NB4 (cell line): Measurements from ENCODE around the gene DNASE1L3.

Experiments
- POLR2A ChIP-seq: IDR thresholded peaks from 2 replicates; pipeline ENCODE4 v1.6.1; 2011; ENCODE audit warnings: mild to moderate bottlenecking; ENCODE audit not compliant: insufficient read length; ENCODE audit errors: extremely low read depth
- TF ChIP-seq, protein P1 (sequence below): IDR thresholded peaks from one replicate; pipeline ENCODE4 v1.5.1; 2012; ENCODE audit warnings: low read depth, low read length

DNA sequence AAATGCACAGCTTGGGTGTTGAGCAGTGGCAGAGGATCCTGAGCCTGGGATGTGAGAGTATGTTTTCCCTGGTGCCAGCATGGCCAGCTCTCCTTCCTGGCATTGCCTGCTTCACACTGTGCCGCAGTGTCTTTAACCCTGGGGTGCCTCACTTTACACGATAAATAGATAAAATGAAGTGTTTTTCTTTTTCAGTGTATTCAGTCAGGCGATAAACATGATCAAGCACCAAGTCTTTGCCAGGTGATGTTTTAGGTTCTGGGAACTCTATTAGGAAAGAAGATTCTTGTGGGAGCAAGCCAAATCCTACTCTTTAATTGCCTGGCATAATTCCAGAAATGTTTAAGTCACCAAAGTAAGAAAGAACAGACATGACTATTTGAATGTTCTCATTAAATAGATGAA lies 40.9 kb upstream of the DNASE1L3 start:
- TF ChIP-seq, protein P1, sequence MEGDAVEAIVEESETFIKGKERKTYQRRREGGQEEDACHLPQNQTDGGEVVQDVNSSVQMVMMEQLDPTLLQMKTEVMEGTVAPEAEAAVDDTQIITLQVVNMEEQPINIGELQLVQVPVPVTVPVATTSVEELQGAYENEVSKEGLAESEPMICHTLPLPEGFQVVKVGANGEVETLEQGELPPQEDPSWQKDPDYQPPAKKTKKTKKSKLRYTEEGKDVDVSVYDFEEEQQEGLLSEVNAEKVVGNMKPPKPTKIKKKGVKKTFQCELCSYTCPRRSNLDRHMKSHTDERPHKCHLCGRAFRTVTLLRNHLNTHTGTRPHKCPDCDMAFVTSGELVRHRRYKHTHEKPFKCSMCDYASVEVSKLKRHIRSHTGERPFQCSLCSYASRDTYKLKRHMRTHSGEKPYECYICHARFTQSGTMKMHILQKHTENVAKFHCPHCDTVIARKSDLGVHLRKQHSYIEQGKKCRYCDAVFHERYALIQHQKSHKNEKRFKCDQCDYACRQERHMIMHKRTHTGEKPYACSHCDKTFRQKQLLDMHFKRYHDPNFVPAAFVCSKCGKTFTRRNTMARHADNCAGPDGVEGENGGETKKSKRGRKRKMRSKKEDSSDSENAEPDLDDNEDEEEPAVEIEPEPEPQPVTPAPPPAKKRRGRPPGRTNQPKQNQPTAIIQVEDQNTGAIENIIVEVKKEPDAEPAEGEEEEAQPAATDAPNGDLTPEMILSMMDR = no peak
- no peak for TF ChIP-seq POLR2A
